Neural cell (in vitro differentiated cells): ENCODE results near the gene ASPA. TPM values are rescaled to one million over a fixed set of nuclear protein-coding genes. Genes with fewer than 3 reads are reported as not detected.

Experiments used
- H2AFZ ChIP-seq: fragments of 200-600, 300-800 bp; sonication (generic), shearing (Covaris generic); 2 replicates; pipeline ENCODE4 v1.6.0; 2014; ENCODE audit warnings: low read depth, mild to moderate bottlenecking, antibody characterized with exemption, low read length, moderate library complexity
- H3F3A ChIP-seq: fragments of 200-600 bp; shearing (Covaris generic); 2 replicates; pipeline ENCODE4 v1.6.1; 2016; ENCODE audit warnings: mild to moderate bottlenecking, moderate library complexity, mixed read lengths, antibody characterized with exemption, low read length; ENCODE audit not compliant: insufficient read depth, poor library complexity, severe bottlenecking
- H3K27ac ChIP-seq: fragments of 200-600, 300-800 bp; sonication (generic), shearing (Covaris generic); 2 replicates; pipeline ENCODE4 v1.5.1; 2014; ENCODE audit warnings: mild to moderate bottlenecking, low read length, moderate library complexity
- H3K27me3 ChIP-seq: fragments of 300-800, 200-600 bp; sonication (generic), shearing (Covaris generic); 2 replicates; pipeline ENCODE4 v1.6.0; 2014; ENCODE audit warnings: mild to moderate bottlenecking, low read depth, low read length, moderate library complexity; ENCODE audit not compliant: insufficient read depth
- H3K36me3 ChIP-seq: fragments of 300-800, 200-600 bp; sonication (generic), shearing (Covaris generic); 2 replicates; pipeline ENCODE4 v1.5.1; 2014; ENCODE audit warnings: mild to moderate bottlenecking, antibody characterized with exemption, low read length, moderate library complexity; ENCODE audit not compliant: insufficient read depth
- H3K4me2 ChIP-seq: fragments of 300-800, 200-600 bp; sonication (generic), shearing (Covaris generic); 2 replicates; pipeline ENCODE4 v1.6.0; 2014; ENCODE audit warnings: mild to moderate bottlenecking, low read length
- H3K4me3 ChIP-seq: fragments of 300-800, 200-600 bp; sonication (generic), shearing (Covaris generic); 2 replicates; pipeline ENCODE4 v1.5.1; 2014; ENCODE audit warnings: mild to moderate bottlenecking, low read length, moderate library complexity
- H3K79me2 ChIP-seq: fragments of 200-600 bp; shearing (Covaris generic); replicated peaks from 2 replicates; pipeline ENCODE4 v1.6.0; 2014; ENCODE audit warnings: mild to moderate bottlenecking, low read length, moderate library complexity; ENCODE audit not compliant: insufficient read depth
- H3K9ac ChIP-seq: fragments of 300-800, 200-600 bp; sonication (generic), shearing (Covaris generic); 2 replicates; pipeline ENCODE4 v1.6.1; 2016; ENCODE audit warnings: mild to moderate bottlenecking, low read length, mixed read lengths
- H3K9me2 ChIP-seq: fragments of 200-600 bp; shearing (Covaris generic); 2 replicates; pipeline ENCODE4 v1.6.1; 2016; ENCODE audit warnings: mild to moderate bottlenecking, low read length, mixed read lengths; ENCODE audit not compliant: insufficient read depth
- H3K9me3 ChIP-seq: fragments of 200-600, 300-800 bp; sonication (generic), shearing (Covaris generic); 2 replicates; pipeline ENCODE4 v1.6.1; 2016; ENCODE audit warnings: mild to moderate bottlenecking, mixed run types, low read length, moderate library complexity, mixed read lengths
- H4K20me1 ChIP-seq: fragments of 200-600 bp; shearing (Covaris generic); 2 replicates; pipeline ENCODE4 v1.6.1; 2016; ENCODE audit warnings: mild to moderate bottlenecking, mixed run types; ENCODE audit not compliant: insufficient read depth
- EP300 ChIP-seq: fragments of 450-650 bp; conservative IDR thresholded peaks from 2 replicates; pipeline ENCODE4 v1.6.1; 2014; ENCODE audit warnings: antibody characterized with exemption, mild to moderate bottlenecking, moderate library complexity; ENCODE audit not compliant: poor library complexity, severe bottlenecking
- EZH2 ChIP-seq: fragments of 200-600, 300-800 bp; shearing (Covaris generic), sonication (generic); IDR thresholded peaks from 2 replicates; pipeline ENCODE4 v1.6.1; 2014; ENCODE audit warnings: antibody characterized with exemption, low read length, borderline replicate concordance, mild to moderate bottlenecking; ENCODE audit not compliant: insufficient read depth, poor library complexity, severe bottlenecking
- MXI1 ChIP-seq: fragments of 450-650 bp; conservative IDR thresholded peaks from 2 replicates; pipeline ENCODE4 v1.6.1; 2014; ENCODE audit warnings: antibody characterized with exemption, mild to moderate bottlenecking; ENCODE audit not compliant: poor library complexity, severe bottlenecking
- POLR2AphosphoS5 ChIP-seq: IDR thresholded peaks from 2 replicates; pipeline ENCODE4 v1.6.1; 2012
- RAD21 ChIP-seq: fragments of 450-650 bp; conservative IDR thresholded peaks from 2 replicates; pipeline ENCODE4 v1.6.1; 2014; ENCODE audit warnings: antibody characterized with exemption, mild to moderate bottlenecking, moderate library complexity
- SMC3 ChIP-seq: fragments of 450-650 bp; conservative IDR thresholded peaks from 2 replicates; pipeline ENCODE4 v1.6.1; 2014; ENCODE audit warnings: antibody characterized with exemption, mild to moderate bottlenecking, moderate library complexity; ENCODE audit not compliant: poor library complexity
- TAF1 ChIP-seq: IDR thresholded peaks from 2 replicates; pipeline ENCODE4 v1.6.1; 2012; ENCODE audit warnings: low read depth
- polyA plus RNA-seq: library from polyadenylated mRNA; depleted of rRNA; stranded (reverse); fragments of >200 nt; gene quantifications from 2 replicates; pipeline ENCODE4 v1.2.3, GENCODE V29; 2014
- TF ChIP-seq, protein P1 (sequence below): fragments of 450-650 bp; IDR thresholded peaks from 2 replicates; pipeline ENCODE4 v1.5.1; 2014; ENCODE audit warnings: antibody characterized with exemption, mild to moderate bottlenecking, moderate library complexity; ENCODE audit not compliant: poor library complexity, severe bottlenecking
- TF ChIP-seq, protein P2 (sequence below): IDR thresholded peaks from 2 replicates; pipeline ENCODE4 v1.6.1; 2012; ENCODE audit warnings: borderline replicate concordance

The ASPA gene
- polyA plus RNA-seq, 1 donor from 2014 or later: 0.24 TPM

DNA sequence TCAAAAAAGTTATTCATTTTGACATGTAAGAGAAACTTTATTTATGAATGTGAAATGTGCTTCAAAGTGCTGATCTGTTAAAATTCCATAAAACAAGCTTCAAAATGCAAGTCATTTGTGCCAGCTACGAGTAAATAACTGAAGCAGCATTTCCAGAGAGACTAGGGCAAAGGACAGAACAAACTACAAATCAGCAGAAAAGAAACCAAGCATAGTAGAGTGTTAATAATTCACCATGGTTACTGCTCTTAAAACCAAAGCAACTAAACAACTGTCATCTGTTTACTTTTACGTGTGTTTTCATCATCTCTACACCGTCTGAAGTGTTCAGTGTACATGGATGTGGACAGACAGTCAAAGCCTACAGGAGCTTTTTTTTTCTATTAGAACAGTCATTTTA lies 1.6 kb upstream of the ASPA start:
- Histone ChIP-seq H3K36me3 (no peaks in the 10 kb centered on the region), H3F3A (no peaks in the 10 kb centered on the region), H3K9me2 (no peaks in the 10 kb centered on the region), H3K27me3 (no peaks in the 10 kb centered on the region), H3K79me2 (no peaks in the 10 kb centered on the region), H2AFZ (no peak overlapping the region), H3K4me3 (no peak overlapping the region), H3K4me2 (no peak overlapping the region), H4K20me1 (no peaks in the 10 kb centered on the region), H3K9me3 (no peaks in the 10 kb centered on the region), H3K9ac (no peak overlapping the region), H3K27ac (no peak overlapping the region)
- TF ChIP-seq, protein P1, sequence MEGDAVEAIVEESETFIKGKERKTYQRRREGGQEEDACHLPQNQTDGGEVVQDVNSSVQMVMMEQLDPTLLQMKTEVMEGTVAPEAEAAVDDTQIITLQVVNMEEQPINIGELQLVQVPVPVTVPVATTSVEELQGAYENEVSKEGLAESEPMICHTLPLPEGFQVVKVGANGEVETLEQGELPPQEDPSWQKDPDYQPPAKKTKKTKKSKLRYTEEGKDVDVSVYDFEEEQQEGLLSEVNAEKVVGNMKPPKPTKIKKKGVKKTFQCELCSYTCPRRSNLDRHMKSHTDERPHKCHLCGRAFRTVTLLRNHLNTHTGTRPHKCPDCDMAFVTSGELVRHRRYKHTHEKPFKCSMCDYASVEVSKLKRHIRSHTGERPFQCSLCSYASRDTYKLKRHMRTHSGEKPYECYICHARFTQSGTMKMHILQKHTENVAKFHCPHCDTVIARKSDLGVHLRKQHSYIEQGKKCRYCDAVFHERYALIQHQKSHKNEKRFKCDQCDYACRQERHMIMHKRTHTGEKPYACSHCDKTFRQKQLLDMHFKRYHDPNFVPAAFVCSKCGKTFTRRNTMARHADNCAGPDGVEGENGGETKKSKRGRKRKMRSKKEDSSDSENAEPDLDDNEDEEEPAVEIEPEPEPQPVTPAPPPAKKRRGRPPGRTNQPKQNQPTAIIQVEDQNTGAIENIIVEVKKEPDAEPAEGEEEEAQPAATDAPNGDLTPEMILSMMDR: no peak
- TF ChIP-seq, protein P2, sequence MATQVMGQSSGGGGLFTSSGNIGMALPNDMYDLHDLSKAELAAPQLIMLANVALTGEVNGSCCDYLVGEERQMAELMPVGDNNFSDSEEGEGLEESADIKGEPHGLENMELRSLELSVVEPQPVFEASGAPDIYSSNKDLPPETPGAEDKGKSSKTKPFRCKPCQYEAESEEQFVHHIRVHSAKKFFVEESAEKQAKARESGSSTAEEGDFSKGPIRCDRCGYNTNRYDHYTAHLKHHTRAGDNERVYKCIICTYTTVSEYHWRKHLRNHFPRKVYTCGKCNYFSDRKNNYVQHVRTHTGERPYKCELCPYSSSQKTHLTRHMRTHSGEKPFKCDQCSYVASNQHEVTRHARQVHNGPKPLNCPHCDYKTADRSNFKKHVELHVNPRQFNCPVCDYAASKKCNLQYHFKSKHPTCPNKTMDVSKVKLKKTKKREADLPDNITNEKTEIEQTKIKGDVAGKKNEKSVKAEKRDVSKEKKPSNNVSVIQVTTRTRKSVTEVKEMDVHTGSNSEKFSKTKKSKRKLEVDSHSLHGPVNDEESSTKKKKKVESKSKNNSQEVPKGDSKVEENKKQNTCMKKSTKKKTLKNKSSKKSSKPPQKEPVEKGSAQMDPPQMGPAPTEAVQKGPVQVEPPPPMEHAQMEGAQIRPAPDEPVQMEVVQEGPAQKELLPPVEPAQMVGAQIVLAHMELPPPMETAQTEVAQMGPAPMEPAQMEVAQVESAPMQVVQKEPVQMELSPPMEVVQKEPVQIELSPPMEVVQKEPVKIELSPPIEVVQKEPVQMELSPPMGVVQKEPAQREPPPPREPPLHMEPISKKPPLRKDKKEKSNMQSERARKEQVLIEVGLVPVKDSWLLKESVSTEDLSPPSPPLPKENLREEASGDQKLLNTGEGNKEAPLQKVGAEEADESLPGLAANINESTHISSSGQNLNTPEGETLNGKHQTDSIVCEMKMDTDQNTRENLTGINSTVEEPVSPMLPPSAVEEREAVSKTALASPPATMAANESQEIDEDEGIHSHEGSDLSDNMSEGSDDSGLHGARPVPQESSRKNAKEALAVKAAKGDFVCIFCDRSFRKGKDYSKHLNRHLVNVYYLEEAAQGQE: no peak
- TF ChIP-seq POLR2AphosphoS5: no peak
- TF ChIP-seq EZH2: no peak
- TF ChIP-seq TAF1: no peak
- TF ChIP-seq EP300: no peak
- no peak for TF ChIP-seq SMC3
- no peak for TF ChIP-seq RAD21
- TF ChIP-seq MXI1: no peak

DNA sequence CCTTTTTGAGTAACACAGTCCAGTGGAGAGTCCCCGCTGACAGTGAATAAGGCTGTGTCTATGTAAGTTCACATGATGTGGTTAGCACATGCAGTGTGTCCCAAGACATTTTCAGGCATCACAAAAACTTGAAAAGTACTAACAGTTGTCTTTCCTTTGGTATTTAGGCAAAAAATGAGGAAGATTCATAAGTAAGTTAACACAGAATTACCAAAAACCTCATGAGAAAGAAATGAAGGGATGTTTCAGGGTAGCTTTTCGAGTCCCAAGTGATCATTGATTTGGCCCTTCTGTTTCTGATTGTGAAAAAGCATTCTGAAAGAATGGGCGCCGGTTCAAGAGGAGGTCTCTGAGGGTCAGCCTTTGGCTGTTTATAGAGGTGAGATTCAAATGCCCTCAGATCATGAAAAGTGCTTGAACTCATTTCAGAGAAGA lies 529 bp upstream of the ASPA start:
- Histone ChIP-seq H3K27me3 (no peaks in the 10 kb centered on the region), H3K79me2 (no peaks in the 10 kb centered on the region), H3K9me3 (no peaks in the 10 kb centered on the region), H3K4me2 (no peak overlapping the region), H3K27ac (no peak overlapping the region), H3K36me3 (no peaks in the 10 kb centered on the region), H3K9me2 (no peaks in the 10 kb centered on the region), H3F3A (no peaks in the 10 kb centered on the region), H3K4me3 (no peak overlapping the region), H4K20me1 (no peaks in the 10 kb centered on the region), H3K9ac (no peak overlapping the region), H2AFZ (no peak overlapping the region)
- TF ChIP-seq TAF1: no peak
- no peak for TF ChIP-seq EP300
- no peak for TF ChIP-seq SMC3
- TF ChIP-seq MXI1: no peak
- no peak for TF ChIP-seq RAD21
- TF ChIP-seq, protein P1: no peak
- no peak for TF ChIP-seq POLR2AphosphoS5
- TF ChIP-seq EZH2: no peak
- TF ChIP-seq, protein P2: no peak
